Frontal cortex (tissue), 4 donors: Measurements from ENCODE around the gene SOCS6. TPM values are rescaled to one million over a fixed set of nuclear protein-coding genes. Genes with fewer than 3 reads are reported as not detected.

Experiments
- DNase-seq, 2 donors: peaks; one replicate each; pipeline ENCODE4 v3.0.0; 2012; ENCODE audit warnings: low spot score in 2 of 2
- FAIRE-seq: peaks from 2 replicates; lab custom pipeline; 2012; peaks lifted over from hg19 to GRCh38; lab: Jason Lieb, UNC
- total RNA-seq: library from RNA; depleted of rRNA; stranded (reverse); fragments of >200 nt; gene quantifications from one replicate; pipeline ENCODE4 v1.2.3, GENCODE V29; 2014
- donor health status: control.
- donor health status: control.
- donor health status: control.

Gene SOCS6
- total RNA-seq, 1 donor from 2014 or later: 53.4 TPM

GRCh38 chr18:70314151-70314782 lies 25.4 kb downstream of the SOCS6 start:
- DNase-seq: no peak
- no peak for FAIRE-seq

- DNase-seq (no peak), FAIRE-seq (no peak)
These were observed 30.3 kb downstream of the SOCS6 start for GRCh38 chr18:70319187-70319586.

- DNase-seq: no peak
- no peak for FAIRE-seq
These were observed 32.8 kb downstream of the SOCS6 start for GRCh38 chr18:70321616-70322015.

GRCh38 chr18:70322385-70322784 lies 33.5 kb downstream of the SOCS6 start:
- FAIRE-seq (no peak), DNase-seq (no peak)

DNA sequence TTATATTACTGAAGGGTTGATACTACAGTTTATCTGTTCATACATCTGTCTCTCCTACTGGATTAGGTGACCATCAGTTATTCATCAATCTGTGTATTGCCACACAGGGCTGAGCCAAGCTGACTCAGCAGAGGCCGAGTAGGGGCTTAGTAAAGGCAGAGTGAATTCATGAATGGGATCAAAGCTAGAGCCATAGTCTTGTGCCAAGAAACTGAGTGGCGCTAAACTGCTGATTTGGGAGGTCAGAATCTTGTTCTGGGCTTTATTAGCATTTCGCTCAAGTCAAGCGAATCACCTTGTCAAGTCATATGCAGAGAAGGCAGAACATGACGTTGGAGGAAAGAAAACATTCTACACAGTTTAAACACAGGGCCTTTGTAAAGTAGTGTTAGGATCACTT lies 34.1 kb downstream of the SOCS6 start:
- no peak for FAIRE-seq

DNA sequence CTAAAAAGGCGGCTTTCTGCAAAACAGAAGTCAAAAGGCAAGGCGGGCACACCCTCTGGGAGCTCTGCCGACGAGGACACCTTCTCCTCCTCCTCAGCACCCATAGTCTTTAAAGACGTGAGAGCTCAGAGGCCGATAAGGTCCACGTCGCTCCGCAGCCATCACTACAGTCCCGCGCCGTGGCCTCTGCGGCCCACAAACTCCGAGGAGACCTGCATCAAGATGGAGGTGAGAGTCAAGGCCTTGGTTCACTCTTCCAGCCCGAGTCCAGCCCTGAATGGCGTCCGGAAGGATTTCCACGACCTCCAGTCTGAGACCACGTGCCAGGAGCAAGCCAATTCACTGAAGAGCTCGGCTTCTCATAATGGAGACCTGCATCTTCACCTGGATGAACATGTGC lies 36.1 kb downstream of the SOCS6 start:
- no peak for DNase-seq
- FAIRE-seq: no peak

More for the DNA sequence above, 34.1 kb downstream of the SOCS6 start:
- no peak for DNase-seq

GRCh38 chr18:70326255-70326654 lies 37.4 kb downstream of the SOCS6 start:
- FAIRE-seq: no peak

GRCh38 chr18:70328169-70328568 lies 39.3 kb downstream of the SOCS6 start:
- DNase-seq (no peak), FAIRE-seq (no peak)

More at GRCh38 chr18:70326255-70326654, 37.4 kb downstream of the SOCS6 start:
- no peak for DNase-seq

- DNase-seq (no peak), FAIRE-seq (no peak)
These were observed 40.2 kb downstream of the SOCS6 start for GRCh38 chr18:70329071-70329470.

DNA sequence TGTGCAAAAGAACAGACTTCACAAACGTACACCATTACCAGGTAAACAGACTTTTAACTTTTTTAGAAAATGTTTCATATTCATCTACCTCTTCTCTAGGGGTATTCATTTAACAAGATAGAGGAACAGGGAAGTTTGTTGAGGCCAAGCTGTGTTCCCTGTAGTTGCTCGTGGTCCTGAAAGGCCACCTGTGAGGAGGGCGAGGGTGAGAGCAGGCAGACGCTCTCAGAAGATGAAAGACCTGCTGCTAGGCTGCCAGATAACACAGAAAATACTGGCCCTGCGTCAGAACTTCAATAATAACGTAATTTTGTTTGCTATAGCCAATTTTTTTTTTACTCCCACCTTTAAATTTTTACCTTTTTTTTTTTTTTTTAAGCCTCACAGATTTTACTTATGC lies 42.0 kb downstream of the SOCS6 start:
- FAIRE-seq (no peak), DNase-seq (no peak)

DNA sequence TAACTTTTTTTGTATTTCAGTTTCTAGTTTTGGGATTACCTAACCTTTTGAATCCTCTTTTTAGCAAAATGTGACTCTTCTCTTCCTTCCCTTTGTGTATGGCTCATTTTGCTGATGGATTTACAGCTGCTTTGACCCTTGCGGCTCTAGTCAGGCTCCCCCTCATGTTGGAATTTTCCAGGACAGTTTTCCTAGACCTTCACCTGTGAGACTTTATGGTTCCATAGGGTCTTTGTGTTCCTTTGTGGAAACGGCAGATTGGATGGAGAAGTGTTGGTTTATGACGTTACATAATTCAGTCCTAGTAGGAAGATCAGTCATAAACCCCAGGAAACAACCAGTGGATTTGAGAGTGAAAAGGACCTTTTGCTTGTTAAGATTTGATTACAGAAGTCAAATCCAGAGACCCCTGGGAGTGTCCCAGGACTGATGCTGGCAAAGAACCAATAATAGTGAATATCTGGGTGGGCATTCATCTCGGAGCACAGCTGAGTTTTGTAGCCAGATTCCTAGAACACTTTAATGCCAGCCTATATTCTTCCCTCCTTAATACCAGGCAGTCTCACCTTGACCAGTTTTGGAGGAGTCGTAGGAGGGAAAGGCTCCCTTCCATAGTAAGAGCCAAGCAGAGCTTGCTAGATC lies 42.7 kb downstream of the SOCS6 start:
- DNase-seq (no peak), FAIRE-seq (no peak)

- DNase-seq (no peak), FAIRE-seq (no peak)
These were observed 43.8 kb downstream of the SOCS6 start for GRCh38 chr18:70332694-70333093.

- FAIRE-seq (no peak), DNase-seq (no peak)
These were observed 44.5 kb downstream of the SOCS6 start for GRCh38 chr18:70333316-70333715.

- DNase-seq (no peak), FAIRE-seq (no peak)
These were observed 44.9 kb downstream of the SOCS6 start for GRCh38 chr18:70333757-70334156.

- DNase-seq (no peak), FAIRE-seq (no peak)
These were observed 45.4 kb downstream of the SOCS6 start for GRCh38 chr18:70334264-70334663.

- FAIRE-seq: no peak
These were observed 46.0 kb downstream of the SOCS6 start for GRCh38 chr18:70334728-70335329.

GRCh38 chr18:70335892-70336726 lies 47.3 kb downstream of the SOCS6 start:
- DNase-seq (no peak), FAIRE-seq (no peak)

More at GRCh38 chr18:70334728-70335329, 46.0 kb downstream of the SOCS6 start:
- DNase-seq: no peak

DNA sequence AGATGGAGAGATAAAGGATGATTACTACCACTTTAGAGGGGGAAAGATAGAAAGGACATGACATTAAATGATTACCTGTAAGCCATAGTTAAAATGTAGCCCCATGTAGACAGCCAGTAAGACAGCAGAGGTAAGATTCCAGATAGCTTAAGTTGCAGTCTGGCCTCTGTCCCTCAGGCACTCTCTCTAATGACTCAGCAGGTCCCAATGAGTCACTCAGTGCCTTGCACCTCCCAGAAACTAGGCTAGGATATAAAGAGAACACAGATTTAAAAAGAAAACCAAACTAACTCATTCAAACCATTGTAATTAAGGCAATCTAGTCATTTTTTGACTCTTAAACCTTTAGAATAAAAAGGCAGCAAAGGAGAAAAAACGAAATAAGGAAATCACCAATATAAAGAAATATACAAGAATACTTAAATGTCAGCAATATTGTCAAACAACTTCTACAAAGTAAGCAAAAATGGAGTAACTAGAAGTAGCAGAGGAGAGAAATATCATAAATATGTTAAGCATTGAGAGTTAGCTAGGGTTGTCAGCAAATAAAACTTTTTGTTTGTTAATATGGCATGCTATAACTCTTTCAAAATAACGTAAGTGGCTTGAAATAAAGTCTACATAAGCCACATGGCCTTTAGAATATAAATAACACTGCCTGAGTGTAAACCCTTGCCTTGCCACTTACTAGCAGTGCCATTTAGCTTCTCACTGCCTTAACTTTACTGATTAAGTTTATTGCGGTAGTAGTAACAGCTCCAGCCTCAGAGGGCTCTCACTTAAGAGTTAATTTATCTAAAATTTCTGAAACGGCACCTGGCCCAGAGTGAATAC lies 48.5 kb downstream of the SOCS6 start:
- no peak for FAIRE-seq

DNA sequence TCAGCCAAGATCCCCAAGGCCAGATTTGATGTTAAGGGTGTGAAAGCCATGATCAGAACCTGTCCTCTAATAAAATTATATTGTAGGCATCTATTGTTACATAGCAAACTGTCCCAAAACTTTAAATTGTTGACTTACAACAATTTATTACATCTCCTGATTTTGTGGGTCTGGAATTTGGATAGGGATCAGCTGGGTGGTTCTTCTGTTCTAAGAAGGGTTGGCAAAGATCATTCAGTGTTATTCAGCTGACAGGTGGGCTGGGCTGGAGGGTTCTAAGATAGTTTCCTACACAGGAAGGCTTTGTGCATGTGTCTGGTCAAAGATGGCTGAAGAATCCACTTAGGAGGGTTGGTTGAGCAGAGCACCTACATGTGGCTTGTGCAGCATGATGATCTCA lies 50.0 kb downstream of the SOCS6 start:
- FAIRE-seq (no peak), DNase-seq (no peak)

More for the DNA sequence above, 48.5 kb downstream of the SOCS6 start:
- DNase-seq: peak in 1 of 2 donors; percentile 14

DNA sequence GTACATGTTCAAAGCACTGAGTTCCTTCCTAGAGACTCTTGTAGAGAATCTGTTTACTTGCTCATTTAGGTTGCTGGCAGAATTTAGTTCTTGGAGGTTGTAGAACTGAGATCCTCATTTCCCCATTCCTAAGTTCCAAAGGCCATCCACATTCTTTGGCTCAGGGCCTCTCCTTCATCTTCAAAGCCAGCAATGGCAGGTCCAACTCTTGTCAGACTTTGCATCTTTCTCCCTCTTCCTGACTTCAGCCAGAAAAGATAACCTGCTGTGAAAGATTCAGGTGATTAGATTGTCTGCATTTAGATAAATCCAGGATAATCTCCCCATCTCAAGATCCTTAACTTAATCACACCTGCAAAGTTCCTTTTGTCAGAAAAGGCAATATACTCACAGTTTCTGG lies 51.1 kb downstream of the SOCS6 start:
- no peak for FAIRE-seq
- no peak for DNase-seq
